ENCODE results near the gene CLTC. TPM values are rescaled to one million over a fixed set of nuclear protein-coding genes. Genes with fewer than 3 reads are reported as not detected.

The CLTC gene
- total RNA-seq, 2 donors from 2014 or later: 342 to 393 TPM

GRCh38 chr17:59626756-59627155, 7.1 kb downstream of the CLTC start:
- peaks cover 26% of the 10 kb centered on the region for H3K4me1 Mint-ChIP-seq

GRCh38 chr17:59627274-59627673, 7.6 kb downstream of the CLTC start:
- 92 to 93% methylated on average over 2 of the region's 3 CpGs for WGBS, 2 experiments (ENCODE audit: insufficient coverage in 1 of 2, insufficient read length in 1 of 2)
- Histone ChIP-seq H3K27ac (ENCODE audit: low read depth, low read length) (no peak overlapping the region), H3K36me3 (ENCODE audit: control insufficient read depth, insufficient read depth, low read length) (peaks cover 56% of the 10 kb centered on the region), H3K9me3 (ENCODE audit: control insufficient read depth, low read length) (peaks cover 24% of the 10 kb centered on the region), H3K27me3 (ENCODE audit: control insufficient read depth, insufficient read depth, low read length, poor library complexity, severe bottlenecking) (no peaks in the 10 kb centered on the region), H3K4me3 (ENCODE audit: low read length) (peak overlapping the region; percentile 64), H3K4me1 (ENCODE audit: control insufficient read depth, insufficient read depth, low read length) (no peaks in the 10 kb centered on the region), H3K9ac (ENCODE audit: extremely low read depth, low read length, poor library complexity, severe bottlenecking) (no peak overlapping the region)
- H3K4me3 Mint-ChIP-seq: no peak overlapping the region
- no peaks in the 10 kb centered on the region for H3K27me3 Mint-ChIP-seq (ENCODE audit: insufficient read depth)
- no peak overlapping the region for H3K27ac Mint-ChIP-seq
- H3K36me3 Mint-ChIP-seq (ENCODE audit: low read depth): peaks cover 34% of the 10 kb centered on the region
- peaks cover 23% of the 10 kb centered on the region for H3K4me1 Mint-ChIP-seq
- DNase-seq: no peak
- TF ChIP-seq CTCF (conservative IDR thresholded peaks at IDR 0.05): no peak
- H3K9me3 Mint-ChIP-seq: no peaks in the 10 kb centered on the region

More at GRCh38 chr17:59626756-59627155, 7.1 kb downstream of the CLTC start:
- H3K36me3 Mint-ChIP-seq (ENCODE audit: low read depth): peaks cover 33% of the 10 kb centered on the region
- no peak overlapping the region for H3K9ac ChIP-seq (ENCODE audit: extremely low read depth, low read length, poor library complexity, severe bottlenecking)
- H3K36me3 ChIP-seq (ENCODE audit: control insufficient read depth, insufficient read depth, low read length): peaks cover 56% of the 10 kb centered on the region
- no peaks in the 10 kb centered on the region for H3K27me3 ChIP-seq (ENCODE audit: control insufficient read depth, insufficient read depth, low read length, poor library complexity, severe bottlenecking)
- no peak for DNase-seq
- 94 to 100% methylated on average over 1 to 5 of the region's 5 CpGs for WGBS, 2 experiments (ENCODE audit: insufficient coverage in 1 of 2, insufficient read length in 1 of 2)
- H3K4me1 ChIP-seq (ENCODE audit: control insufficient read depth, insufficient read depth, low read length): no peaks in the 10 kb centered on the region
- H3K4me3 ChIP-seq (ENCODE audit: low read length): peak overlapping the region; percentile 64
- H3K9me3 Mint-ChIP-seq: no peaks in the 10 kb centered on the region
- peaks cover 24% of the 10 kb centered on the region for H3K9me3 ChIP-seq (ENCODE audit: control insufficient read depth, low read length)
- TF ChIP-seq CTCF (conservative IDR thresholded peaks at IDR 0.05): no peak
- no peak overlapping the region for H3K4me3 Mint-ChIP-seq
- H3K27me3 Mint-ChIP-seq (ENCODE audit: insufficient read depth): no peaks in the 10 kb centered on the region
- no peak overlapping the region for H3K27ac ChIP-seq (ENCODE audit: low read depth, low read length)
- H3K27ac Mint-ChIP-seq: no peak overlapping the region

DNA sequence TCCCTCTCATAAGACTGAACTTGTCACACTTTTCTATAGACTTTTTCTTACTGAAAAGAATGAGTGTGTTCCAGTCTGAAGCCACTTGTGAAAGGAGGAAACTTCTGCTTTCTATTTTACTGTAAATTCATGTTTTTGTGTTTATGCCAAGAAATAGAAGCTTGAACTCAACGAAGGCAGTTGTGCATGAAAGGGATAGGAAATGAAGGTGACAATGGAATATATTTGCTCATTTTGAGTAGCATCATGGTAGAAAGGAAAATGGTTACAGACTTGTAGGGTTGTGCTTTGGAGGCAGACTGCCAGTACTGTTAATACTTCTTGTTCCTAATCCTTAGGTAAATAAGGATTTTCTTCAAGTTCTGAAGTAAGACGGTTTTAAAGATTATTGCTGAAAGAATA, 8.1 kb downstream of the CLTC start:
- DNase-seq: no peak
- Mint-ChIP-seq H3K27ac (no peak overlapping the region), H3K4me1 (peaks cover 21% of the 10 kb centered on the region), H3K27me3 (ENCODE audit: insufficient read depth) (no peaks in the 10 kb centered on the region), H3K36me3 (ENCODE audit: low read depth) (peaks cover 37% of the 10 kb centered on the region), H3K4me3 (no peak overlapping the region), H3K9me3 (no peaks in the 10 kb centered on the region)
- Histone ChIP-seq H3K36me3 (ENCODE audit: control insufficient read depth, insufficient read depth, low read length) (peaks cover 60% of the 10 kb centered on the region), H3K4me3 (ENCODE audit: low read length) (peak overlapping the region; percentile 64), H3K4me1 (ENCODE audit: control insufficient read depth, insufficient read depth, low read length) (no peaks in the 10 kb centered on the region), H3K9me3 (ENCODE audit: control insufficient read depth, low read length) (peaks cover 24% of the 10 kb centered on the region), H3K9ac (ENCODE audit: extremely low read depth, low read length, poor library complexity, severe bottlenecking) (no peak overlapping the region), H3K27ac (ENCODE audit: low read depth, low read length) (no peak overlapping the region), H3K27me3 (ENCODE audit: control insufficient read depth, insufficient read depth, low read length, poor library complexity, severe bottlenecking) (no peaks in the 10 kb centered on the region)
- 80 to 82% methylated on average over 1 to 2 of the region's 2 CpGs for WGBS, 2 experiments (ENCODE audit: insufficient coverage in 1 of 2, insufficient read length in 1 of 2)
- no peak for TF ChIP-seq CTCF (conservative IDR thresholded peaks at IDR 0.05)
